H9 (cell line): ENCODE data around the gene CACNA1D. TPM values are rescaled to one million over a fixed set of nuclear protein-coding genes. Genes with fewer than 3 reads are reported as not detected.

ENCODE experiments used
- DNase-seq: peaks from one replicate; pipeline ENCODE4 v3.0.0-alpha.2; 2017
- H2AFZ ChIP-seq: one replicate; pipeline ENCODE4 v1.6.1; 2013; ENCODE audit warnings: mild to moderate bottlenecking, low read length, control low read depth, moderate library complexity
- H2AK5ac ChIP-seq: 2 replicates; pipeline ENCODE4 v1.6.1; 2013; ENCODE audit warnings: low read length, control low read depth, mixed read lengths; ENCODE audit not compliant: insufficient read length
- H2BK120ac ChIP-seq: one replicate; pipeline ENCODE4 v1.6.1; 2013; ENCODE audit warnings: low read depth, mild to moderate bottlenecking, low read length, control low read depth, inconsistent platforms; ENCODE audit not compliant: poor library complexity, severe bottlenecking
- H2BK12ac ChIP-seq: 2 replicates; pipeline ENCODE4 v1.6.1; 2013; ENCODE audit warnings: low read length, control low read depth, mixed read lengths, low read depth; ENCODE audit not compliant: insufficient read length
- H2BK15ac ChIP-seq: 2 replicates; pipeline ENCODE4 v1.6.1; 2013; ENCODE audit warnings: low read depth, low read length, control low read depth
- H2BK20ac ChIP-seq: one replicate; pipeline ENCODE4 v1.6.1; 2013; ENCODE audit warnings: low read depth, mild to moderate bottlenecking, low read length, control low read depth, inconsistent platforms; ENCODE audit not compliant: poor library complexity, severe bottlenecking
- H2BK5ac ChIP-seq: 2 replicates; pipeline ENCODE4 v1.6.1; 2013; ENCODE audit warnings: low read length, control low read depth, mixed read lengths; ENCODE audit not compliant: insufficient read length
- H3K14ac ChIP-seq: 2 replicates; pipeline ENCODE4 v1.6.1; 2013; ENCODE audit warnings: low read length, control low read depth; ENCODE audit not compliant: insufficient read depth
- H3K18ac ChIP-seq: 2 replicates; pipeline ENCODE4 v1.6.1; 2013; ENCODE audit warnings: low read depth, mild to moderate bottlenecking, mixed read lengths, low read length, control low read depth; ENCODE audit not compliant: insufficient read length
- H3K23ac ChIP-seq: 2 replicates; pipeline ENCODE4 v1.6.1; 2013; ENCODE audit warnings: low read length, control low read depth, mixed read lengths, low read depth; ENCODE audit not compliant: insufficient read length
- H3K23me2 ChIP-seq: 2 replicates; pipeline ENCODE4 v1.6.1; 2013; ENCODE audit warnings: low read depth, mild to moderate bottlenecking, mixed read lengths, low read length, control low read depth; ENCODE audit not compliant: insufficient read length, poor library complexity, severe bottlenecking
- H3K27ac ChIP-seq: 2 replicates; pipeline ENCODE4 v1.5.1; 2013; ENCODE audit warnings: low read length, control low read depth, mixed read lengths, low read depth; ENCODE audit not compliant: insufficient read length
- H3K27me3 ChIP-seq: 2 replicates; pipeline ENCODE4 v1.6.1; 2013; ENCODE audit warnings: low read length, control low read depth, inconsistent platforms; ENCODE audit not compliant: insufficient read depth
- H3K4ac ChIP-seq: 2 replicates; pipeline ENCODE4 v1.6.1; 2013; ENCODE audit warnings: low read depth, mild to moderate bottlenecking, control low read depth, inconsistent platforms, low read length, moderate library complexity
- H3K4me1 ChIP-seq: 2 replicates; pipeline ENCODE4 v1.6.1; 2013; ENCODE audit warnings: low read length, control low read depth, inconsistent platforms; ENCODE audit not compliant: insufficient read depth
- H3K4me2 ChIP-seq: 2 replicates; pipeline ENCODE4 v1.6.1; 2013; ENCODE audit warnings: low read length, control low read depth, mixed read lengths; ENCODE audit not compliant: insufficient read length, insufficient read depth
- H3K56ac ChIP-seq: 2 replicates; pipeline ENCODE4 v1.6.1; 2013; ENCODE audit warnings: low read depth, mild to moderate bottlenecking, mixed read lengths, low read length, control low read depth; ENCODE audit not compliant: insufficient read length
- H3K79me1 ChIP-seq: 2 replicates; pipeline ENCODE4 v1.6.1; 2013; ENCODE audit warnings: low read depth, mild to moderate bottlenecking, moderate library complexity, low read length, control low read depth, inconsistent platforms; ENCODE audit not compliant: insufficient read depth, poor library complexity, severe bottlenecking
- H3K79me2 ChIP-seq: 2 replicates; pipeline ENCODE4 v1.6.1; 2013; ENCODE audit warnings: low read length, control low read depth, inconsistent platforms; ENCODE audit not compliant: insufficient read depth
- H3K9ac ChIP-seq: 2 replicates; pipeline ENCODE4 v1.6.1; 2013; ENCODE audit warnings: low read length, control low read depth, mixed read lengths; ENCODE audit not compliant: insufficient read length; ENCODE audit errors: extremely low read depth
- H3K9me3 ChIP-seq: one replicate; pipeline ENCODE4 v1.6.1; 2013; ENCODE audit warnings: low read depth, low read length, inconsistent platforms; ENCODE audit not compliant: control insufficient read depth
- H3T11ph ChIP-seq: one replicate; pipeline ENCODE4 v1.6.1; 2013; ENCODE audit warnings: mild to moderate bottlenecking, low read length, control low read depth, inconsistent platforms
- H4K20me1 ChIP-seq: one replicate; pipeline ENCODE4 v1.6.1; 2013; ENCODE audit not compliant: control insufficient read depth, insufficient read length, insufficient read depth
- H4K5ac ChIP-seq: 2 replicates; pipeline ENCODE4 v1.6.1; 2013; ENCODE audit warnings: low read depth, mild to moderate bottlenecking, mixed read lengths, low read length, control low read depth; ENCODE audit not compliant: insufficient read length
- H4K8ac ChIP-seq: replicated peaks from 2 replicates; pipeline ENCODE4 v1.6.1; 2013; ENCODE audit warnings: low read length, control low read depth, mixed read lengths, low read depth; ENCODE audit not compliant: insufficient read length
- H4K91ac ChIP-seq: 2 replicates; pipeline ENCODE4 v1.6.1; 2013; ENCODE audit warnings: low read depth, mild to moderate bottlenecking, moderate library complexity, mixed read lengths, low read length, control low read depth; ENCODE audit not compliant: insufficient read length
- H3K27ac Mint-ChIP-seq, 3 experiments: 2 replicates in 2 of 3; 3 replicates in 1 of 3; pipeline ENCODE4 v1.8.0; 2020 to 2021; ENCODE audit warnings: mixed read lengths in 3 of 3, mild to moderate bottlenecking in 1 of 3, moderate library complexity in 1 of 3
- H3K27me3 Mint-ChIP-seq: 2 replicates; pipeline ENCODE4 v1.8.0; 2021; ENCODE audit warnings: low read depth, mild to moderate bottlenecking, moderate library complexity, mixed read lengths
- H3K36me3 Mint-ChIP-seq, 3 experiments: 2 replicates in 2 of 3; 3 replicates in 1 of 3; pipeline ENCODE4 v1.8.0; 2020 to 2021; ENCODE audit warnings: low read depth in 3 of 3, mixed read lengths in 3 of 3; ENCODE audit not compliant: insufficient read depth in 1 of 3
- H3K4me1 Mint-ChIP-seq, 2 experiments: 2 replicates each; pipeline ENCODE4 v1.8.0; 2020; ENCODE audit warnings: mixed read lengths in 2 of 2
- H3K4me3 Mint-ChIP-seq, 2 experiments: 2 replicates in 1 of 2; 3 replicates in 1 of 2; pipeline ENCODE4 v1.8.0; 2020 to 2021; ENCODE audit warnings: mild to moderate bottlenecking in 2 of 2, mixed read lengths in 2 of 2, moderate library complexity in 1 of 2
- H3K9me3 Mint-ChIP-seq, 2 experiments: 2 replicates in 1 of 2; 3 replicates in 1 of 2; pipeline ENCODE4 v1.8.0; 2020; ENCODE audit warnings: mild to moderate bottlenecking in 2 of 2, mixed read lengths in 2 of 2, moderate library complexity in 1 of 2
- WGBS: extraction: QIAGEN DNeasy Blood & Tissue Kit; methylation state at CpG from one replicate; pipeline ENCODE4 v1.1.7; 2013; ENCODE audit warnings: missing lambda C conversion rate, low lambda C conversion rate, mixed read lengths; ENCODE audit not compliant: insufficient read length; ENCODE audit errors: extremely low coverage; 5-methylcytosine and 5-hydroxymethylcytosine counted together
- total RNA-seq: library from RNA; stranded (reverse); gene quantifications from 2 replicates; pipeline ENCODE4 v1.2.1, GENCODE V29; 2021
- TF ChIP-seq, protein P1 (sequence below): fragments of 200-600 bp; sonication (generic); conservative IDR thresholded peaks from 3 replicates; pipeline ENCODE4 v1.8.0; 2021; ENCODE audit warnings: antibody characterized with exemption, mild to moderate bottlenecking

Gene CACNA1D
- total RNA-seq, 1 experiment from 2014 or later, result 3.5 TPM

DNA sequence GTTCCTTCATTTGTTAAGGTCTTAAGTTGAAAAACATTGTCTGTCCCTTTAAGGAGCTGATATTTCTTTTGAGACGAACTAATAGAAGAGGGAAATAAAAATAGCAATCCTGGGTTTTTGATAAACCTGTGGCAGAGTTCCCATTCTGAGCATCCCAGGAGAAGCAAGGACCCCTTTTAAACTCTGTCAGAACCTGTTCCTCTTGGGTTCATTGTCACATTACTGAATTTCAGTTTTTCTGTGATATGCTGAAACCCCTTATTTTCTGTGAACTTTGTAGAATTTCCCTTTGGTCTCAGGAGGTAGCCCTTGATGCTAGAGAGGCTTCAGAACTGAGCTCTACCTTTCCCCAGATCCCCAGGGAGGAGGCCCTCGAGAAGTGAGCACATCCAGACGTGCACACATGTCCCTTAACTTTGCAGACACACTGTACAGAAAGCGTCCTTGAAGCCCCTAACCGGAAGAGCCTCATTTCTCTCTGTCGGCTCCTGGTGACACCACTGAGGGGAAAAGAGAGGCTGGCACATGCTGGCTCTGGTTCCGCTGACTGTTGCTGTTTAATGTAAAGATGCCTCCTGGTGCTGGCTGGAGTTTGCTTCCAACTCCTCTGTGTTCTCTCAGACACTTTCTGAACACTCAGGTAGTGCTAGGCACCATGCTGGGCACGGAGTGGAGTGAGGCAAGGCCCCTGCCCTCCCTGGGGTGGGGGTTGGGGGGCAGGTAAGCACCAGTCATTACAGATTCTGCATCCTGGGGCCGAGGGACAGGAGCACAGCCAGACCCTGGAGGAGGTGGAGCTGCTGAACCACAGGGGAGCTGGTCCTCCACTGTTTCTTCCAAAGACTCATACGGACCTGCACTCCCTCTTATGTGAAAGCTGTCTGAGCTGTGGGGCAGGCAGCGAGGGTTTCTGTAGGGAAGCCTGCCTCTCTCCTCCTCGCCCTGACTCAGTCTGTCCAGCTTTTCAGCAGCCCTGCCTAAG lies 274.4 kb downstream of the CACNA1D start:
- Histone ChIP-seq H3K56ac (no peak overlapping the region), H3K9me3 (no peaks in the 10 kb centered on the region), H3K9ac (no peak overlapping the region), H3K27me3 (no peaks in the 10 kb centered on the region), H2BK20ac (no peak overlapping the region), H4K20me1 (no peaks in the 10 kb centered on the region), H3K18ac (no peak overlapping the region), H2AFZ (no peak overlapping the region), H2BK5ac (no peak overlapping the region), H3T11ph (no peak overlapping the region), H3K23me2 (no peaks in the 10 kb centered on the region), H4K91ac (no peak overlapping the region), H3K4ac (no peak overlapping the region), H3K14ac (no peak overlapping the region), H3K23ac (no peak overlapping the region), H3K27ac (no peak overlapping the region), H3K79me2 (no peaks in the 10 kb centered on the region), H2AK5ac (no peak overlapping the region), H2BK15ac (no peak overlapping the region), H3K4me2 (no peak overlapping the region), H2BK120ac (no peak overlapping the region), H4K5ac (no peak overlapping the region), H4K8ac (no peak overlapping the region), H3K79me1 (no peaks in the 10 kb centered on the region), H3K4me1 (peaks cover 2% of the 10 kb centered on the region; the same call in 1 of the 2 replicates), H2BK12ac (no peak overlapping the region)
- peaks cover 27 to 31% of the 10 kb centered on the region in 2 experiments for H3K4me1 Mint-ChIP-seq
- WGBS, result no CpG with 5 or more reads among the region's 12 CpGs
- H3K36me3 Mint-ChIP-seq, result no peaks in the 10 kb centered on the region
- DNase-seq, result no peak
- no peak overlapping the region; a peak in 1 of 5 replicates for H3K4me3 Mint-ChIP-seq
- H3K9me3 Mint-ChIP-seq, result no peaks in the 10 kb centered on the region
- H3K27ac Mint-ChIP-seq, result no peak overlapping the region
- TF ChIP-seq, protein P1, sequence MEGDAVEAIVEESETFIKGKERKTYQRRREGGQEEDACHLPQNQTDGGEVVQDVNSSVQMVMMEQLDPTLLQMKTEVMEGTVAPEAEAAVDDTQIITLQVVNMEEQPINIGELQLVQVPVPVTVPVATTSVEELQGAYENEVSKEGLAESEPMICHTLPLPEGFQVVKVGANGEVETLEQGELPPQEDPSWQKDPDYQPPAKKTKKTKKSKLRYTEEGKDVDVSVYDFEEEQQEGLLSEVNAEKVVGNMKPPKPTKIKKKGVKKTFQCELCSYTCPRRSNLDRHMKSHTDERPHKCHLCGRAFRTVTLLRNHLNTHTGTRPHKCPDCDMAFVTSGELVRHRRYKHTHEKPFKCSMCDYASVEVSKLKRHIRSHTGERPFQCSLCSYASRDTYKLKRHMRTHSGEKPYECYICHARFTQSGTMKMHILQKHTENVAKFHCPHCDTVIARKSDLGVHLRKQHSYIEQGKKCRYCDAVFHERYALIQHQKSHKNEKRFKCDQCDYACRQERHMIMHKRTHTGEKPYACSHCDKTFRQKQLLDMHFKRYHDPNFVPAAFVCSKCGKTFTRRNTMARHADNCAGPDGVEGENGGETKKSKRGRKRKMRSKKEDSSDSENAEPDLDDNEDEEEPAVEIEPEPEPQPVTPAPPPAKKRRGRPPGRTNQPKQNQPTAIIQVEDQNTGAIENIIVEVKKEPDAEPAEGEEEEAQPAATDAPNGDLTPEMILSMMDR, result no peak
- H3K27me3 Mint-ChIP-seq, result peaks cover 3% of the 10 kb centered on the region; the same call in 1 of the 2 replicates
